Activated B cell treated with CpG ODN at 0.5 μM for 24 hours (primary cell): ENCODE results near the gene PPT2. TPM values are rescaled to one million over a fixed set of nuclear protein-coding genes. Genes with fewer than 3 reads are reported as not detected.

Source experiments
- ATAC-seq: fragments of 200-7000 bp; cut with Tn5 transposase; one replicate; pipeline ENCODE4 v1.10.0; 2021; ENCODE audit warnings: low read depth, mild to moderate bottlenecking, moderate library complexity
- CTCF ChIA-PET: fragments of 350-600 bp; sonication (Branson Sonifier 250); formaldehyde crosslinking; loops from one replicate; lab custom pipeline; 2021; ENCODE audit warnings: antibody characterized with exemption; lab: Charles Lee
- POLR2A ChIA-PET: fragments of 350-600 bp; sonication (Branson Sonifier 250); formaldehyde crosslinking; loops from one replicate; lab custom pipeline; 2021; ENCODE audit warnings: antibody characterized with exemption; lab: Charles Lee
- DNase-seq: peaks from one replicate; pipeline ENCODE4 v3.0.0; 2022
- H3K27ac Mint-ChIP-seq: one replicate; pipeline ENCODE4 v1.8.0; 2020; ENCODE audit warnings: mixed read lengths
- H3K27me3 Mint-ChIP-seq: one replicate; pipeline ENCODE4 v1.8.0; 2021; ENCODE audit warnings: mixed read lengths
- H3K36me3 Mint-ChIP-seq: one replicate; pipeline ENCODE4 v1.8.0; 2021; ENCODE audit warnings: low read depth, mixed read lengths
- H3K4me1 Mint-ChIP-seq: one replicate; pipeline ENCODE4 v1.8.0; 2021; ENCODE audit warnings: mixed read lengths
- H3K4me3 Mint-ChIP-seq: one replicate; pipeline ENCODE4 v1.8.0; 2020; ENCODE audit warnings: mild to moderate bottlenecking, mixed read lengths
- H3K9me3 Mint-ChIP-seq: one replicate; pipeline ENCODE4 v1.8.0; 2020; ENCODE audit warnings: mixed read lengths
- intact Hi-C: fragments of 100-400 bp; cut with micrococcal nuclease; formaldehyde crosslinking; loops from one replicate; pipeline ENCODE4 v1.15.1; 2024
- total RNA-seq: library from RNA; stranded (reverse); gene quantifications from 2 replicates; pipeline ENCODE4 v1.2.3, GENCODE V29; 2022
- TF ChIP-seq, protein P1 (sequence below): fragments of 200-600 bp; IDR thresholded peaks from one replicate; pipeline ENCODE4 v1.8.0; 2022; ENCODE audit warnings: antibody characterized with exemption, mild to moderate bottlenecking

Gene PPT2
- total RNA-seq, 1 donor from 2014 or later = 3.0 TPM

DNA sequence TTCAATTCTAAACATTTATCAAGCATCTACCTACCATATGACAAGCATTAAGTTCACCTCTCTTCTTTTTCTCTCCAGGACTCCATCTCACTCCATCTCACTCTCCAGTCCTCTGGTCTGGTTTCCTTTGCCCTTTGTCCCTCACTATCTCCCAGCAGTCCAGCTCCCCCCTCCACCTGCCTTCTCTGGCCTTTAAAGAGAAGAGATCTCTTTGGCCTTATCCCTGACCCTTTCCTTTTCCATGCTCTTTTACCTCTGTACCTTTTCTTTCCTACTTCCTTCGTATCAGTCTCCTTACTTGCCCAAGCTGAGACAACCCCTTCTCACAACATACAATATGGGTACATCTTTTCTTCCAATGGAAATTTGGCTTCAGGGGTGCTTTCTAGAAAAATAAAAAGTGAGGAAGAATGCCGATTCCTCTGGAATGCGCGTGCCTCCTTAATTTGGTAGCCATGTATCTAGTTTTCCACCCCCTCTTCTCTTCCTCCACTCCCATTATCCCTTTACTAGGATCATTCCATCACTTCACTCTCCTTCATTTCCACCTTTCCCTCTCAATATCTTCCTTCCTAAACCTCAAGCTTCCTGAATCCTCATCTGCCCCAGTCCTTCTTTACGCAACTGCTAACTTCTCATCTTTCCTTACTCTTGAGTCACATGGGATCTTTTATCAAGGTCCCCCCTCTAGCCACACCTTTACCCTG is 22.7 kb downstream of the PPT2 start:
- Mint-ChIP-seq H3K4me1 (peaks cover 54% of the 10 kb centered on the region), H3K27ac (peak overlapping the region; percentile 99), H3K9me3 (no peaks in the 10 kb centered on the region), H3K27me3 (no peaks in the 10 kb centered on the region), H3K36me3 (peaks cover 37% of the 10 kb centered on the region), H3K4me3 (peak overlapping the region; percentile 96)
- ChIA-PET POLR2A (interaction anchor here (0.6 to 5.0 kb wide), 9 partner anchors 9 to 668 kb away, joined by 3 to 102 read pairs (median 5); partner anchors contain the start of genes ATF6B, FKBPL, GPSM3 and NELFE), CTCF (interaction anchor here (1.4 kb wide), 1 partner anchor 58 kb away, joined by 4 read pairs; no protein-coding TSS in a partner anchor)
- DNase-seq = no peak
- no peak for ATAC-seq
- intact Hi-C loops = loop anchor here (1.0 to 10.0 kb wide), 7 partner anchors 22 to 1559 kb away; partner anchors contain the start of genes C6orf47, CSNK2B, FKBPL and GPANK1
- TF ChIP-seq, protein P1, sequence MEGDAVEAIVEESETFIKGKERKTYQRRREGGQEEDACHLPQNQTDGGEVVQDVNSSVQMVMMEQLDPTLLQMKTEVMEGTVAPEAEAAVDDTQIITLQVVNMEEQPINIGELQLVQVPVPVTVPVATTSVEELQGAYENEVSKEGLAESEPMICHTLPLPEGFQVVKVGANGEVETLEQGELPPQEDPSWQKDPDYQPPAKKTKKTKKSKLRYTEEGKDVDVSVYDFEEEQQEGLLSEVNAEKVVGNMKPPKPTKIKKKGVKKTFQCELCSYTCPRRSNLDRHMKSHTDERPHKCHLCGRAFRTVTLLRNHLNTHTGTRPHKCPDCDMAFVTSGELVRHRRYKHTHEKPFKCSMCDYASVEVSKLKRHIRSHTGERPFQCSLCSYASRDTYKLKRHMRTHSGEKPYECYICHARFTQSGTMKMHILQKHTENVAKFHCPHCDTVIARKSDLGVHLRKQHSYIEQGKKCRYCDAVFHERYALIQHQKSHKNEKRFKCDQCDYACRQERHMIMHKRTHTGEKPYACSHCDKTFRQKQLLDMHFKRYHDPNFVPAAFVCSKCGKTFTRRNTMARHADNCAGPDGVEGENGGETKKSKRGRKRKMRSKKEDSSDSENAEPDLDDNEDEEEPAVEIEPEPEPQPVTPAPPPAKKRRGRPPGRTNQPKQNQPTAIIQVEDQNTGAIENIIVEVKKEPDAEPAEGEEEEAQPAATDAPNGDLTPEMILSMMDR = no peak

DNA sequence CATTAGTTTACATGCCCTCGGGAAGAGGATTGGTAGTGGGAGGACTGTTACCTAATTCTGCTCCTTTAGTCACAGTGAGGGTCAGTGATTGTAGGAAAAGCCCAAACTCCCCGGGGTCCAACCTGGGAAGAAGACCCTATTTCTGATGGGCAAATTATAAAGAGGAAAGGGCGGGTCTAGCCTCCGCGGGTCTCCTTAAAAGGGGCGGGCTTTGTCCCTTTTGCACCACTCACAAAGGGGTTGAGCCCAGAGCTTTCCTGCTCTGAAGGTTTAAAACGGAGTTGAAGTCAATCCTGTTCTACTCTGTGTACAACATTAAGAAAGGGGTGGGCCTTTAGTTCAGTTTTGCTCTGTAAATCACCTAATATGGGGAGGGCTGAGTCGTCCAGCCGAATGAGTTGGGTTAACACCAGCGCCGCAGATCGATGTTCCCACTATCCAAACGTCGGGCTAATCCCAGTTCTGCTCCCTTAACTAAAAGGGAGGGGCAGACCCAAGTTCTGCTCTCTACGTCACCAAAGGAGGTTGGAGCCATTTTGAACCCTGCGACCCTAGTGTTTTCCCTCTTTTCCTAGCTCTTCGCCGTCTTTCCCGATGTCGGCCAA is 23.3 kb downstream of the PPT2 start:
- no peaks in the 10 kb centered on the region for H3K27me3 Mint-ChIP-seq
- no peak for ATAC-seq
- TF ChIP-seq, protein P1 = no peak
- H3K27ac Mint-ChIP-seq = peak overlapping the region; percentile 99
- intact Hi-C loops = loop anchor here (1.0 to 10.0 kb wide), 6 partner anchors 47 to 1560 kb away; partner anchors contain the start of genes C6orf47, CSNK2B, FKBPL and GPANK1
- CTCF ChIA-PET = interaction anchor here (1.4 kb wide), 1 partner anchor 58 kb away, joined by 4 read pairs; no protein-coding TSS in a partner anchor
- POLR2A ChIA-PET = interaction anchor here (0.6 to 5.0 kb wide), 10 partner anchors 8 to 1232 kb away, joined by 3 to 102 read pairs (median 6); partner anchors contain the start of genes ATF6B, FKBPL, GPSM3 and PBX2
- peak overlapping the region; percentile 96 for H3K4me3 Mint-ChIP-seq
- H3K36me3 Mint-ChIP-seq = peaks cover 43% of the 10 kb centered on the region
- no peaks in the 10 kb centered on the region for H3K9me3 Mint-ChIP-seq
- no peak for DNase-seq
- peaks cover 54% of the 10 kb centered on the region for H3K4me1 Mint-ChIP-seq

DNA sequence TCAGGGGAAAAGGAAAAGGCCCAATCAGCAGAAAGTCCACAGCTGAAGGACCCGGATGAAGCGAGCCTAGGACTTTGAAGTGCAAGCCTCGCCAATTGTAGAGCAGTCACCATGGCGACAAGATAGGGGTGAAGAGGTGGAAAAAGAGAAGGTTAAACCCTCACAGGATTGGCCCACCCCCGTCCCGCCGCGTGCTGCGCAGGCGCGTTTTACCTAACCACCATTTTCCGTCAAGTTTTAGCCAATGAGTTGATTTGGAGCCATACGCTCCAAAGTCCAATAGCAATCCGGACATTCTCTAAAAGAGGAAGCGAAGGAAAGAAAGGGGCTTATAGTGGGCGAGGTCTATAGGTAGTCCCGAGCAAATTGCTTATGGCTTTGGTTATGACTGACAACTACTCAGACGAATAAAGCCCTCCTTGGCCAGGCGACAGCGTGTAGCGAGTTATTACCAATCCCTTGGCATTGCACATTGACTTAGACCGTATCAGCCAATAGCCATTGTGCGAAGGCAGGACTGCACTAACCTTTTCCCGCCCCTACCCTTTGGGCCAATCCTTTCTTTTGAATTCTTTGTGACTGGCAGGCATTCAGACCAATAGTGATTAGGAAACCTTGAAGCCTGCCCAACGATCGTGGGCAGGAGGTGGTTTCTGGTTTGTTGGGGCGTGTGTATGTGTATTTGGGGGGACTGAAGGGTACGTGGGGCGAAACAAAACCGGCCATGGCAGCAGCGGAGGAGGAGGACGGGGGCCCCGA is 24.0 kb downstream of the PPT2 start, which contains the start of gene RNF5:
RNF5 (plus strand) TSS at position 618 of the 759 bp plus-strand sequence; CDS start at position 725, 107 bp downstream.
- TF ChIP-seq, protein P1 = no peak
- Mint-ChIP-seq H3K4me3 (peak within 1 kb of the TSS; percentile 96), H3K27ac (peak within 1 kb of the TSS; percentile 99), H3K36me3 (peaks cover 48% of the 10 kb centered on the region), H3K4me1 (peaks cover 54% of the 10 kb centered on the region), H3K27me3 (no peaks in the 10 kb centered on the region), H3K9me3 (no peaks in the 10 kb centered on the region)
- ATAC-seq (peak; percentile 82), DNase-seq (peak; percentile 63)
- POLR2A ChIA-PET = interaction anchor here (0.6 to 5.0 kb wide), 9 partner anchors 13 to 1232 kb away, joined by 3 to 102 read pairs (median 8); partner anchors contain the start of genes ATF6B, FKBPL, GPSM3 and PBX2
- intact Hi-C loops = loop anchor here (1.0 to 10.0 kb wide), 8 partner anchors 12 to 1561 kb away; partner anchors contain the start of genes C6orf47, CSNK2B, FKBPL and GPANK1
- CTCF ChIA-PET = interaction anchor here (1.4 kb wide), 1 partner anchor 59 kb away, joined by 4 read pairs; no protein-coding TSS in a partner anchor

DNA sequence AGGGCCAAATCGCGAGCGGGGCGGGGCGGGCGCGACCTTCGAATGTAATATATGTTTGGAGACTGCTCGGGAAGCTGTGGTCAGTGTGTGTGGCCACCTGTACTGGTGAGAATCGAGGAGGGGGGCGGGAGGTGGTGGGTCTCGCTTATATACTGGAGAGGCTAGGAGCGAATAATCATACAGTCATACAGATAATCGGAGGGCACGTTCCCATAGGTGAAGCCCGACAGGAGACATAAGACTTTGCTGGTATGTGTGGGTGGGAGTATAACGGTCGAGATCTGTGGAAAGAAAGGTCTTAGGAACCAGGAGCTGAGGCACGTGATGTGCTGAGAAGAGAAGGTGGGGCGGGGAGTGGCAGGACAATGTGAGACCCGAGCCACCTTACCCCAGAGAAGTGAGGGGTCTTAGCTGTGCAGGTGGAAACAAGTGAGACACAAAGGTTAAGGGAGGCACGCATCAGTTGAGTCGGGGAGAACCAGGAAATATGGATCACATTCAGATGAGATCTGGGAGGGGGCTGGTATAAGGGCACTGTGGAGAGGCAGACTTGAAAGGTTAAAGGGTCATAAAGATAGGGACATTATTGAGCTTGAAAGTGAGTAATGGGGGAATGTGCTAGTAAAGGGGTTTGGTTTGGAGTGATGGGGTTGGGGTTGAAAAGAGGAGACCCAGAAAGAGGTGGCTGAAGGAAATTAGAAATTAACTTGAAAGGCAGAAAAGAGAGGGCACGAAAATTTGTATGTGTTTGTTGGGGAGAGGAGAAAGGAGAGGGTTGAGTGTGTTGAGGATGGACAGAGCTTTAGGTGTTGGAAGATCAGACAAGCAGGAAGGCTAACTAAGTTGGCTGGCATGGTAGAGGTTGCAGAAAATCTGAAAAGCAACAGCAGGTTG is 24.9 kb downstream of the PPT2 start:
- intact Hi-C loops = loop anchor here (1.0 to 10.0 kb wide), 6 partner anchors 12 to 1561 kb away; partner anchors contain the start of genes C6orf47, CSNK2B, GPANK1 and HSD17B8
- peaks cover 54% of the 10 kb centered on the region for H3K4me1 Mint-ChIP-seq
- POLR2A ChIA-PET = interaction anchor here (0.5 to 5.0 kb wide), 5 partner anchors 9 to 825 kb away, joined by 3 to 102 read pairs (median 23); partner anchors contain the start of genes ATF6B, GPSM3 and PBX2

More for the DNA sequence above, 24.9 kb downstream of the PPT2 start:
- no peak for DNase-seq
- Mint-ChIP-seq H3K27me3 (no peaks in the 10 kb centered on the region), H3K27ac (peak overlapping the region; percentile 99), H3K36me3 (peaks cover 55% of the 10 kb centered on the region), H3K4me3 (peak overlapping the region; percentile 96), H3K9me3 (no peaks in the 10 kb centered on the region)
- TF ChIP-seq, protein P1 = no peak
- ATAC-seq = no peak
- CTCF ChIA-PET = interaction anchor here (0.8 to 1.8 kb wide), 2 partner anchors 16 to 17 kb away, joined by 3 to 6 read pairs; no protein-coding TSS in a partner anchor
